Germinal center (tissue), 1 donor: Measurements from ENCODE around the gene MEPE.

ENCODE experiments used
- DNase-seq: peaks from one replicate; pipeline ENCODE4 v3.0.0; 2012; ENCODE audit warnings: mixed read lengths, low spot score

MEPE gene

DNA sequence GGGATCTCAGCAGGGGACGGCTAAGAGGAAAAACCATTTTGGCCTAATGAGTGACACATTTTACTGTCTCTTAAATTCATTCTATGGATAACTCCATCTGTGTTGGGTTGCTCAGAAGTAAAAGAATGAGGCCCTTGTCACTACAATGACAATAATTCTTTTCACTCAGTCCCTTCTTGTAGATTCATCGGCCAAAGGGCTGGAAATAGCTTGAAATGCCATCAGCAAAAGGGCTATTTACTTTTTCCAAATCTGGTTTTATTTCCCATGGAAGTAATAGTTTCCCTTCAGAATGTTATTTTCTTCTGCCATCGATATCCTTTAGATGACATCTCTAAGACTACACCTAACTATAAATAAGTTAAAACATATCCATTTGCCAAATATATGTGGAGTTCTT, 7.4 kb downstream of the MEPE start:
- no peak for DNase-seq

DNA sequence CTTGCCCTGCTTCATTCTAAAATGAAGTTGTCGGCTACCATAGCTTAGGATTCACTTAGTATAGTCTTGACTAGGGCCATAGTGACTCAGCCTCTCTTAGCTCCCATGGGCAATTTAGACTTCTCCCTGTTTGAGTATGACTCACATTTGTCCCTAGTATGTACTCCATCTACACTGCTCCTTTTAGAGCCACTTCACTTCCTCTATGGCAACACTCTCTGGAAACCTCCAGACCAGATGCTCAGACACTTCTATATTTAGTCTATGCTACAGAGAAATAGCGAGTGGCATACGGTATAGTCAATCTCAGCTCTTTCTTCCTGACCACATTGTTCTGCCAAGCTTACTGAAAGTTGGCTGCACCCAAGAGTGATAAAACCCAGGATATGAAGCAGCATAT, 11.2 kb downstream of the MEPE start:
- no peak for DNase-seq

DNA sequence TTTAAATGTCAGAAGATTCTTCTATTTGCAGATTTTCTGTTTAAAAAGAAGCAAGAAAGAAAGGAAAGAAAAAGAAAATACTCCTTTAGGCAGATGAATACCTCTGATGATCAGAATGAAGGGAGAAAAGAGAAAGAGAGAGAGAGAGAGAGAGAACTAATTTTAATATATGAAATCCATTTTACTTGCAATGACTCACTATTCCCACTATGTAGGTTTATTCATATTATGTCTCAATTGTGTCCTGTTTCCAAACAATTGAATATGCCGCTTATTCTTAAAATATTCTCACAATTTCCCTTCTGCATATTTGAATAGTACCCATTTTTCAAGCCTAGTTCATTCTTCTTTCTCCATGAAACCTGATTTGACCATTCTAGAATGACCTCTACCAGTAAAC, 11.7 kb downstream of the MEPE start:
- no peak for DNase-seq

DNA sequence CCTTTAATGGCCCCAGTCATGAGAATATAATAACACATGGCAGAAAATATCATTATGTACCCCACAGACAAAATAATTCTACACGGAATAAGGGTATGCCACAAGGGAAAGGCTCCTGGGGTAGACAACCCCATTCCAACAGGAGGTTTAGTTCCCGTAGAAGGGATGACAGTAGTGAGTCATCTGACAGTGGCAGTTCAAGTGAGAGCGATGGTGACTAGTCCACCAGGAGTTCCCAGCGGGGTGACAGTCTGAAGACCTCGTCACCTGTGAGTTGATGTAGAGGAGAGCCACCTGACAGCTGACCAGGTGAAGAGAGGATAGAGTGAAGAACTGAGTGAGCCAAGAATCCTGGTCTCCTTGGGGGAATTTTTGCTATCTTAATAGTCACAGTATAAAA, 13.5 kb downstream of the MEPE start:
- no peak for DNase-seq

DNA sequence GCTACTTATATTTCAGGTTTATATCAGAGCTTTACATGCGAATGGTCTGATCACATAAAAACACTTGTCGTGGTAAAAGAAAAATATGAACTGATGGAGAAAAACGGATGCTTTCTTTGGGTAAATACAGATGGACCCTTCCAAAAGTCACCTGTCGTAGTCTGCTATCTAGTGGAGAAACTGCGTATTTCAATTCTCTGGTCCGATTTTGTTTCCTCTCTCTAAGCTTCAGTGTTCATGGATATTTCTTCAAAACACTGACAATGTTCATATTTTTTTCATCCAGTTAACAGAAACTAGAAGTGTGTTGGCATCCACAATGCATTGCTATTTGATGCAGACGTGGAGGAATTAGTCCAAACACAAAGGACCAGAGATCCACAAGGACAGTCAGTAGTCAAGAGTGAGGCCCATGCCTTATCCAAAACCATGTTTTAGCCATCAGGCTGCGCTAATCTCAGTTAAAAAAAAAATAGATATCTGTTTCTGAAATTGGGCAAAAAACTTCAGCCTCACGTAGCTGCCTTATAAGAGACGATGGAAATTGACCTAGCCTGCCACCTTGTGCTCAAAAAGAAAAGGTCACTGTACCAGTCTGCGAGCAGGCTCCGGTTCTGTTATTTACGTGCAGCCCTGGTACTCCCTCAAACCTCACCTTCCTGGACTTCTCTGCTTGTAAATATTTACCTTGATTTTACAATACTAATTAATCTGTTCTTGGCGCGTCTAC, 16.0 kb downstream of the MEPE start:
- peak; percentile 43 for DNase-seq

DNA sequence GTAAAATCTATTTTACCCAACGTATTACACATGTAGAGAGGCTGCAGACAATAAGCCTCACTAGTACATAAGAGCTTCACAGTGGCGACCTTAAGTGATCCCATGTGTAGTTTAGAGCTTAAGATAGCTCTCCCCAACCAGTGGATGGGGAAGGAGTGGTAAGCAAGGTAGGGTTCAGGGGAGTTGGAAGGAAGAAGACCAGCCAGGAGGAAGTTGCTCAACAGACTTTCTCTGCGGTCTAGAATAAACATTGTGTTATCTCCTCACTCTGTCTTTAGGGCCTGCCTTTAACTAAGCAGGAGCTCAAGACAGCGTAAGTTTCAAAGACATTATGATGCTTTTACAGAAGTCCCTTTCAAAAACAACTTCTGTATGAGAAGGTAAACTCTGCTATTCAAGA, 16.8 kb downstream of the MEPE start:
- no peak for DNase-seq

DNA sequence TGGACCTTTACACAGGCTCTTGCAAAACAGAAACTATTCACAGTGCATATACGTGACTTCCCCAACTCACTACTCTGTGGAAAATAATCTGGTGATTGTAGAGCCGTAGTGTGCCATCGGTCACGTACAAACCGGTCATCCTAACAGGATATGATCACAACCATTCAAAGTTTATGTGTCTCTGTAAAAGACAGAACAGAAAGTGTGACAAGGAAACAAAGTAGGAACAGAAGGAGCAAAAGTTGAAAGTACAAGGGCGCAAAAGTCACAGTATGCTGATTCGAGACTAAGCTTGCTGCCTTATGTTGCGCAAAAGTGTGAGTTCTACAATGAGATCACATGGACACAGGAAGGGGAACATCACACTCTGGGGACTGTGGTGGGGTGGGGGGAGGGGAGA, 18.6 kb downstream of the MEPE start:
- DNase-seq = no peak

DNA sequence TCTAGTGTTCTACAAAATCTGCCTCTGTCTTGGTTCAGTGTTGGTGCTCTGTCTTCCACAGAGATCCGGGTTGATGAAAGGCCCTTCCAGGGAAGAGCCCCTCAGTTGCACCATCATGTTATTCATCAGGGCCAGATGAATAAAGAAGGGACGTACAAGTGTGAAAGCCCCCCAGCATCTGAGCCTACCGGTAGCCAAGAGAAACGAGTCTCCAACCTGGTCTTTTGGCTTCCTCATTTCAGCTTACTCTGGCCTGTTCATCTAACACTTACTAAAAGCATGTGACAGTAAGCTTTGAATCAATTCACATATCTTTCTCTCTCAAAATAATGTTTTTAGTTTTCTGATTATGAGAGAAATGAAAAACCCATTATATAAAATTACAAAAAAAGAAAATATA, 19.2 kb downstream of the MEPE start:
- no peak for DNase-seq

DNA sequence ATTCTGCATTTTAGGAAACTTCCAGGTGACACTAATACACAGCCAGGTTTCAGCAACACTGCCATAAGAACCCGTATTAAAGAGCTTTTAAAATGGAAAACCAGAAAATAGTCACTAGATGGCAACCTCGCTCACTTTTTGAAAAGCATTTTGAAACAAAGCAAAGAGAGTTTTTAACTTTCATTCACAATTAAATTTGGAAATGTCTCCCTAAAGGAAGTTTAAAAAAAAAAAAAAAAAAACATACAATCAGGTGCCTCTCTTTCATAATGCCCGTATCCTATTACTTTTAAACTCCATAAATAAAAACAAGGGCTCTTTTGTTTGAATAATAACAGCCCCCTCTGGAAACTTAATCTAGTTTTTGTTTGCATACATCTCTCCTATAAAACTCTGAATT, 20.3 kb downstream of the MEPE start:
- DNase-seq = peak; percentile 10

DNA sequence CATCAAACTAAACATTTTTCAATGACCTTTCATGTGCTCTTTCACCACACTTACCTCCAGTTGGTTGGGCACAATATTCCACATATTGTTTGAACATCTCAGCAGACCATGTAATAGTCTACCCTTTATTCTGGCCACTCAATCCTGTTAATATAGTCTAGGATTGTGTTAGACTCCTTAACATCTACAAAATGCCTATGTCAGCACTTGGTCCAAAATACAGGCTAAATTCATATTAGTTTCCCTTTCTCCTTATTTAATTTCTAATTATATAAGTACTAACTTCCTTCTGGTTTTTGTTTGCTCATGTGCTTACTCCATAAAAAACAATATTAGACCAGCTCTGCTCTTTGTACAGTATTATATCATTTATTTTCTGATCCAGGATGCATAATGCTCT, 21.1 kb downstream of the MEPE start:
- DNase-seq = no peak

DNA sequence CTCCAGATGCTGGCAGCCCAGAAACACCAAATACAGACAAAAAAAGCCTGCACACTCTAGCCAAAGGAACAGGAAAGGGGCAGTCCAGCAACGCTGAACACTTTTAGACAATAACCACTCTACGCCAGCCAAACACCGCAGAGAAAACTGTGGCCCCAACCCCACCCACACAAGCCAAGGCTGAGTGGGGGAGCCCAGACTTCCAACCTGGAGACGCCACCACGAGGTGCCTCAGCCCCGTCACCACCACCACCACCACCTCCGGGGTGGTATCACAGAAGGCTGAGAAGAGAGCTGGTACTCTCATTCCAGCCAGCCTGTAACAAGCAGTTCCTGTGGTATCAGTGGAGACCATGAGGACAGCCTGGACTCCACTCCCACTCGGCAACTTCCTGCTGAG, 22.8 kb downstream of the MEPE start:
- no peak for DNase-seq

DNA sequence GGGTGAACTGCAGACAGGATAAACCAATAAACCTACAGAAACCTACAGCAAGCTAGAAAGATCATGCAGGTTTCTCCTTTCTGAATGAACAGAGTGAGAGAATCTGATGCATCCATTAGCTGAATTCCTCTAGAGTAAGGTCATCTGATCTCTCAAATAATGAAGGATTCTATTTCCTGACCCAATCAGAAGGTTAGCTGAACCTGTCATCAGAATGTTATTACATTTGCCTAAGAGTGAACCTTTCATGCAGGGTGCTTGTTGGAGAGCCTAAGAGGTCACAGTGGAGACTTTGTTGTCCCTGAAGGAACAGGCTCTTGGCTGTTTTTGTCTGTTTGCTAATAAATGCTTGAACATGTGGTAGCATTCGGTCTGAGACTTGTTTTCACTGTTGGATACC, 24.0 kb downstream of the MEPE start:
- DNase-seq = no peak

DNA sequence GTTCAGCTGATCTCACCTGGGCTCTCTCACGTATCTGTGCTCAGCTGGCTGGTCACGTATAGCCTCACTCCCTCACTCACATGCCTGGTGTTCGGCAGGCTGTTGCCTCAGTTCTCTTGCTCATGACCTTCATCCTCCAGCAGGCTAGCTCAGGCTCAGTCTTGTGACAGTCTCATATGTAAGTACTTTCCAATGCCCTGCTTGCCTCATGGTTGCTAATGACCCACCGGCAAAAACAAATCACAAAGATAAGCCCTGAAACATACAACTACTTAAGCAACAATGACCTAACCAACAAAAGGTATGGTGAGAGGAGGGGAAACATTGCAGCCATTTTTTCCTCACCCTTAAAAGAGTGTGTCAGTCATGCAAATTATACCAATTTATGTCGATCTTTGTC, 25.0 kb downstream of the MEPE start:
- no peak for DNase-seq

DNA sequence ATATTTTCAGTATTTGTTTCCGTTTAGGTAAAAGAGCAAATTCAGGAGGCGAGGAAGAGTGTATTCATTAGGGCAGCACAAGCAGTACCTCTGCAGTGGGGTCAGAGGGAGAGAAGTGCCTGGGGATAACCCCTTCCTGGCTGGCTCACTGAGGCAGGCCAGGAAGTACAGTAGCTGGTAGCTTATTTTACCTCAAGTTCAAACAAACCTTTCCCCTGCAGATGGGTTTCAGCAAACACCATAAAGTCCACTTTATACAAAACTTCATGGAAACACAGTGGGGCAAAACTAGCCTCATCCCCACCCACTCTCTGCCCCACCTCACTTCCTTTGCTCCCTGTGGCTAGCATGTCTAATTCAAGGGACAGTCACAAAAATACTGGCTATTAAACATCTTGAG, 29.5 kb downstream of the MEPE start:
- no peak for DNase-seq

DNA sequence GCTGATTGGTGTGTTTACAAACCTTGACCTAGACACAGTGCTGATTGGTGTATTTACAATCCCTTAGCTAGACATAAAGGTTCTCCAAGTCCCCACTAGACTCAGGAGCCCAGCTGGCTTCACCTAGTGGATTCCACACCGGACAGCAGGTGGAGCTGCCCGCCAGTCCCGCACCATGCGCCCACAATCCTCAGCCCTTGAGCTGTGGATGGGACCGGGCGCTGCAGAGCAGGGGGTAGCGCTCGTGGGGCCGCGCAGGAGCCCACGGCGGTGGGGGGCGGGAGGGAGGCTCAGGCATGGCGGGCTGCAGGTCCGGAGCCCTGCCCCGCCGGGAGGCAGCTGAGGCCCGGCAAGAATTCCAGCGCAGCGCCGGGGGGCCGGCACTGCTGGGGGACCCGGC, 30.7 kb downstream of the MEPE start:
- DNase-seq = no peak

DNA sequence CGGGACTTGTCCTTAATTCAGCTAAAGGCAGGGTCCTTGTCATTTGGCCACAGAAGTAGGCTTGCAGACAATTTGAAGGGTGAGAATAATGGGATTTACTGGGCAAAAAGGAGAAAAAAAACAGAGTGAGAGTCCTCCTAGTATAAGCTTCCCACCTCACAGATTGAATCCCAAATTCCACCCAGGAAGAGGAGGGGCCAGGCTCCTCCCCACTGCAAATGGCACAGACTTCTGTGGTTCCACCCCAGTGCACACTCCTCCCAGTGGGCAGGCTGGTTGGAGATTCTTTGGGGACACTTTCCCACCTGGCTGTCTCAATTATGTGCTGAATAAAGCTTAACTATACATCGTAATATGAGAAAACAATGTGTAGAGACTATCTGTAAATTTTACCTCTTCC, 31.6 kb downstream of the MEPE start:
- no peak for DNase-seq

DNA sequence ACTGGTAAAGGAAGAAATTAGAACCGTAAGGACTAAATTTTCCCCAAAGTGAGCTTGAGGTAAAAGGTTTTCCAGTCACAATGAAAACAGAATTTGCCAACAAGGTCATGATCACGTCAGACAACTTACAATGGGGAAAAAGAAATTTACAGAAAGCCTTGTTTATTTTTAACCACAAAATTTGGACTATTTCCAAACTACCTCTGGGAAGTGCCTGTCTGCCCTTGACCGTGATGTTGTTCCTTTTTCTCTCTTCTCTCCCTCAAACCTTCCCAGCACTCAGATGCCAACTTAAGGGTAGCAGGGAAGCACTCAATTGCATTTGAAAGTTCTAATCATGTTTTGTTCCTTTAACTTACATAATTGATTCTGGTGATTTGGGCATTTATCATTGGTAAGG, 32.5 kb downstream of the MEPE start:
- no peak for DNase-seq

DNA sequence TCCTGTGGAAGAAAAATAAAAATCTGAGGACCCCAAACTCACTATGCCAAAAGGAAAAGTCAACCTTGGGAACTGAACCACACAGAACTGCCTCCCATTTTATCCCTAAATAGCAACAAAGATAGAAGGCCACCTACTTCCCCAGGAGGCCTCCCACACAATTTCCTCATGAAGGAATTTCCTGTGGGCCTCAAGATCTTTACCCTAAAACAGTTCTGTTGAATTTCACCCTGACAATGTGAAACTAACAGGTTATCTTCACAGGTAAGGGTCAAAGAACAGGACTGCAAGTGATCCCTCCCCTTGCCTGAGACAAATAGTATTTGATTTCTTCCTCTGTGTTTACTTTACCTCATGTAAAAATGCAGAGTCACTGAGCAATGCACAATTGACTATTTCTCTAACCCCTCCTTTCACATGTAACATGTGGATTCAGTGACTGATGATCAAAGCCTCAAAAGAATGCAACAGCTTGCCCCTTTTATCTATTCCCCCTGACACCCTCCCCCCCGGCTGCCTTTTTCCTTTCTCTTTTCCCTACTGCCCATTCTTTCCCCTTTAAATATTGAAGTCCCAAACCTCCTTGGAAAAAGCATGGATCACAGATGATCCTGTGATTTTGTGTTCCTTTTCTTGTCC, 33.3 kb downstream of the MEPE start:
- no peak for DNase-seq

DNA sequence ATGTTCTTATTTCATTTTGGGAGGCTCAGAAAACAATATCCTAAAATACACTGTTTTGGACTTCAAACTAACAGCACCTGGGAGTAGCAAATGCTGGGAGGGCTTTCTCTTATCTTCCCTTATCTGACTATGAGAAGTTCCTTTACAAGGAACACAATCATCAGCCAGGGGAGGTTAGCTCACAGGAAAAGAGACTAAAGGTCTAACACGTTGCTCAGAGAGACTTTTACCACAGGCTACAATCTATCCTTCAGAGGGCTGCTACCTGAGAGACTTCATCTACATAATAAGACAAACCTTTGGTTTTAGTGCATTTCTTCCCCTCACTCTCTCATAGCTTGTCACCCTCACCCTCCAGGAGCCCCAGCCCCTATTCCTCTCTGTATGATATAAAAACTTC, 35.8 kb downstream of the MEPE start:
- DNase-seq = no peak

DNA sequence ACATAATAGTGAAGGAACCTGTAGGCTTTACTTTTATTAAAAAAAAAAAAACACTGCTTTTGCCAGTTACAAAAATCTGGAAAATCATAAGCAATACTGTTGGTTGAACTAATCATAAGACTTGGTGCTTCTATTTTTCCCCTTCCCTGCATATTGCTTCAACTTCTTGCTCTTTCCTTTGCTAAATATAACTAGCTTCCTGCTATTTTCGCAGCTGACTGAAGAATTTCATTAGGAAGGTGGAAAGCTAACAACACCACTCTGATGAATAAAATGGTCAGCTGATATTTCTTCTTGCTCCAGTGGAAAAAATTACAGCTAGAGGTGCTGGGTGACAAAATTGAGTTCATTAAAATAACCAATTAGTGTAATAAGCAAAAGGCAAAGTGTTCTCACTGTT, 39.3 kb downstream of the MEPE start:
- DNase-seq = no peak

DNA sequence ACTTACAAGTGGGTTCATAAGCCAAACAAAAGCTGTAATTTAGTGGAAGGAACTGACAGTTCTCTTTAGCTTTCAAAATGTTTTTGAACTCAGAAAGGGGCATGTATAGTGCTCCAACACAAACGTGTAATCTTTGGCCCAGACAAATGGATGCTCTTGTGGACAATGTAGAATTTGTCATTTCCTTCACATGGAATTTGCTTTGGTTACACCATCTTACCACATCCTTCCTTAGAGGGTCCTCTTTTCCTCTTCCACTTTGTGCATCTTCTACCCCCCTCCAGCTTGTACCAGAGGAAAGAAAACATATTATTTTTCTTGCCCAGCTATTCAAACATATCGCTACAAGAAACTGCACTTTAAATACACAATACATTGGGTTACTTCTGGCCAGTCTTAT, 42.4 kb downstream of the MEPE start:
- DNase-seq = no peak

DNA sequence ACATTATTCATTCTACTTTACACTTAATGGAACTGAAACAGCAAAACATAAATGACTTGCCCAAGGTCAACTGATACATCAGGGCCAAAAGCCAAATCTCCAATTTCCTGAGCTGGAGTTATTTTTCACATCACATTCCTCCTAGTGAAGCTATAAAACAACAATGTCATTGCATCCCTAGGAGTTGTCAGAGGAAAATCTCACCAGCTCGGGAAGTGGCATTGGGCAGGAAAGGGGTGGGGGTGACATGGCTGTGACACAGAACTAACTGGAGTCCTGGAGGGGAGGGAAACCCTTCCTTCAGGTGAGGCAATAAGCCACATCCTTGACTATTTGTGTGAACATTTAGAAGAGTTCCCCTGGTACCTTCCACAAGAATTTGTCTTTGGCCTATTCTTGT, 47.3 kb downstream of the MEPE start:
- no peak for DNase-seq

DNA sequence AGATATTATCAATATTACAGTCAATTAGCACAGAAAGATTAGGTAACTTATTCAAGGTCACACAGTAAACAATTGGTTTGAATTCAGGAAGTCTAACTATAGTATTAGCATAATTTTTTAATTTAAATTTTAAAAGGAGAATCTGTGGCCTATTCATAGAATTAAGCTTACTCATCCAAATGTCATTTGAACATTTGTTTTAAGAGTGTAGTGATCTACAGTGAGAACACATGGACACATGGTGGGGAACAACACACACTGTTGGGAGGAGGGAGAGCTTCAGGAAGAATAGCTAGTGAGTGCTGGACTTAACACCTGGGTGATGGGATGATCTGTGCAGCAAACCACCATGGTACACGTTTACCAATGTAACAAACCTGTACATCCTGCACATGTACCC, 48.3 kb downstream of the MEPE start:
- no peak for DNase-seq

DNA sequence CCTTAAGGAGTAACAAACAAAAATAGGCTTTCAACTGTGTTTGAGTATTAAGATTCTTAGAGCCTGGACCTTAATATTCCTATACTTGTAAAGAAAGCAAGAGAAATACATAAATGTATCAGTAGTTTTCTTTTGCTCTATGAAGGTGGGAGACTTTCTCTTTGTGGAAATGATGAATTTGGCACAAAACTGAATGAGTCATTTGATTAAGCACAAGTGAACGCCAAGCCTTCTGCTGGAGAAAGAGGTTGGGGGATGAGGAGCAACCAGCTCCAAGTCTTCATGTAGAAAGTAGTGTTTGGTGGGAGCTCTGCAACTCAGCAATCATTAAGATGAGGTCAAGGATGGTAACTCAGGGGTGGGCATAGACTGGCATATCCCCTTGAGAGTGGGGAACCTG, 49.6 kb downstream of the MEPE start:
- no peak for DNase-seq
